Ectodermal cell (in vitro differentiated cells): ENCODE data around the gene TBCCD1.

Experiments used
- H3K27ac ChIP-seq: 2 replicates; pipeline ENCODE4 v1.7.0; 2013; ENCODE audit warnings: mild to moderate bottlenecking, low read depth, low read length; ENCODE audit not compliant: insufficient read depth, poor library complexity, severe bottlenecking
- H3K27me3 ChIP-seq: 2 replicates; pipeline ENCODE4 v1.7.0; 2013; ENCODE audit warnings: mild to moderate bottlenecking, low read length; ENCODE audit not compliant: insufficient read depth, control insufficient read depth, poor library complexity, severe bottlenecking
- H3K36me3 ChIP-seq: one replicate; pipeline ENCODE4 v1.7.0; 2013; ENCODE audit warnings: low read length; ENCODE audit not compliant: control insufficient read depth, insufficient read depth
- H3K4me1 ChIP-seq: one replicate; pipeline ENCODE4 v1.7.0; 2013; ENCODE audit warnings: low read length; ENCODE audit not compliant: control insufficient read depth, insufficient read depth
- H3K4me3 ChIP-seq: 2 replicates; pipeline ENCODE4 v1.7.0; 2013; ENCODE audit warnings: low read depth, low read length, control low read depth; ENCODE audit not compliant: insufficient read depth
- H3K9me3 ChIP-seq: 2 replicates; pipeline ENCODE4 v1.7.0; 2013; ENCODE audit warnings: mild to moderate bottlenecking, low read length, moderate library complexity; ENCODE audit not compliant: control insufficient read depth
- WGBS, 2 experiments: methylation state at CpG; one replicate each; pipeline ENCODE4 v1.1.7; 2013; ENCODE audit warnings: missing lambda C conversion rate in 2 of 2; 5-methylcytosine and 5-hydroxymethylcytosine counted together

The TBCCD1 gene

GRCh38 chr3:186520957-186521842, 45.9 kb downstream of the TBCCD1 start:
- Histone ChIP-seq H3K4me1 (peaks cover 13% of the 10 kb centered on the region), H3K4me3 (no peak overlapping the region), H3K36me3 (no peaks in the 10 kb centered on the region), H3K9me3 (no peaks in the 10 kb centered on the region), H3K27me3 (no peaks in the 10 kb centered on the region), H3K27ac (no peak overlapping the region)
- WGBS, 2 experiments = 87 to 89% methylated on average over 10 of the region's 10 CpGs

GRCh38 chr3:186520431-186520830, 46.7 kb downstream of the TBCCD1 start:
- Histone ChIP-seq H3K9me3 (no peaks in the 10 kb centered on the region), H3K4me1 (peaks cover 13% of the 10 kb centered on the region), H3K27ac (no peak overlapping the region), H3K4me3 (no peak overlapping the region), H3K36me3 (no peaks in the 10 kb centered on the region), H3K27me3 (no peaks in the 10 kb centered on the region)
- 81 to 87% methylated on average over 3 of the region's 5 CpGs for WGBS, 2 experiments

GRCh38 chr3:186519021-186519658, 48.0 kb downstream of the TBCCD1 start:
- H3K4me1 ChIP-seq = peaks cover 13% of the 10 kb centered on the region
- WGBS, 2 experiments = 91 to 94% methylated on average over 6 of the region's 6 CpGs
- H3K9me3 ChIP-seq = no peaks in the 10 kb centered on the region

GRCh38 chr3:186517218-186517617, 49.9 kb downstream of the TBCCD1 start:
- H3K27me3 ChIP-seq = no peaks in the 10 kb centered on the region
- H3K4me1 ChIP-seq = peaks cover 20% of the 10 kb centered on the region
- H3K27ac ChIP-seq = no peak overlapping the region
- H3K36me3 ChIP-seq = no peaks in the 10 kb centered on the region
- H3K9me3 ChIP-seq = no peaks in the 10 kb centered on the region
- WGBS, 2 experiments = 93 to 96% methylated on average over 4 of the region's 4 CpGs
- no peak overlapping the region for H3K4me3 ChIP-seq

More at GRCh38 chr3:186519021-186519658, 48.0 kb downstream of the TBCCD1 start:
- no peaks in the 10 kb centered on the region for H3K36me3 ChIP-seq
- H3K27ac ChIP-seq = no peak overlapping the region
- no peak overlapping the region for H3K4me3 ChIP-seq
- no peaks in the 10 kb centered on the region for H3K27me3 ChIP-seq

GRCh38 chr3:186516646-186517045, 50.5 kb downstream of the TBCCD1 start:
- 90 to 99% methylated on average over 2 of the region's 2 CpGs for WGBS, 2 experiments
- H3K9me3 ChIP-seq = no peaks in the 10 kb centered on the region
- no peaks in the 10 kb centered on the region for H3K27me3 ChIP-seq
- H3K36me3 ChIP-seq = no peaks in the 10 kb centered on the region
- peaks cover 24% of the 10 kb centered on the region for H3K4me1 ChIP-seq
- H3K27ac ChIP-seq = no peak overlapping the region
- no peak overlapping the region for H3K4me3 ChIP-seq

- Histone ChIP-seq H3K27ac (no peak overlapping the region), H3K4me3 (no peak overlapping the region), H3K27me3 (no peaks in the 10 kb centered on the region), H3K36me3 (no peaks in the 10 kb centered on the region), H3K9me3 (no peaks in the 10 kb centered on the region), H3K4me1 (peaks cover 15% of the 10 kb centered on the region)
- WGBS, 2 experiments = 92 to 98% methylated on average over 4 of the region's 4 CpGs
Measured at GRCh38 chr3:186515125-186515524, 52.0 kb downstream of the TBCCD1 start.

- H3K9me3 ChIP-seq = no peaks in the 10 kb centered on the region
- H3K36me3 ChIP-seq = no peaks in the 10 kb centered on the region
- WGBS, 2 experiments = 89 to 93% methylated on average over 3 of the region's 3 CpGs
- no peak overlapping the region for H3K4me3 ChIP-seq
- H3K4me1 ChIP-seq = peaks cover 15% of the 10 kb centered on the region
- H3K27ac ChIP-seq = no peak overlapping the region
- H3K27me3 ChIP-seq = no peaks in the 10 kb centered on the region
Measured at GRCh38 chr3:186514296-186515002, 52.7 kb downstream of the TBCCD1 start.

- no peaks in the 10 kb centered on the region for H3K9me3 ChIP-seq
- H3K27me3 ChIP-seq = no peaks in the 10 kb centered on the region
- 91 to 95% methylated on average over 5 of the region's 5 CpGs for WGBS, 2 experiments
- no peak overlapping the region for H3K27ac ChIP-seq
- H3K4me3 ChIP-seq = no peak overlapping the region
- peaks cover 15% of the 10 kb centered on the region for H3K4me1 ChIP-seq
- H3K36me3 ChIP-seq = no peaks in the 10 kb centered on the region
Measured at GRCh38 chr3:186513386-186513785, 53.8 kb downstream of the TBCCD1 start.

GRCh38 chr3:186512570-186513302, 54.4 kb downstream of the TBCCD1 start:
- H3K4me1 ChIP-seq = peaks cover 15% of the 10 kb centered on the region
- 47 to 50% methylated on average over 9 of the region's 9 CpGs for WGBS, 2 experiments

More at GRCh38 chr3:186512570-186513302, 54.4 kb downstream of the TBCCD1 start:
- Histone ChIP-seq H3K27ac (no peak overlapping the region), H3K27me3 (no peaks in the 10 kb centered on the region), H3K36me3 (no peaks in the 10 kb centered on the region), H3K4me3 (no peak overlapping the region), H3K9me3 (no peaks in the 10 kb centered on the region)
